ENCODE data around the gene KIAA0319L. TPM values are rescaled to one million over a fixed set of nuclear protein-coding genes. Genes with fewer than 3 reads are reported as not detected.

Gene KIAA0319L
- total RNA-seq, 1 donor: 63.0 TPM

DNA sequence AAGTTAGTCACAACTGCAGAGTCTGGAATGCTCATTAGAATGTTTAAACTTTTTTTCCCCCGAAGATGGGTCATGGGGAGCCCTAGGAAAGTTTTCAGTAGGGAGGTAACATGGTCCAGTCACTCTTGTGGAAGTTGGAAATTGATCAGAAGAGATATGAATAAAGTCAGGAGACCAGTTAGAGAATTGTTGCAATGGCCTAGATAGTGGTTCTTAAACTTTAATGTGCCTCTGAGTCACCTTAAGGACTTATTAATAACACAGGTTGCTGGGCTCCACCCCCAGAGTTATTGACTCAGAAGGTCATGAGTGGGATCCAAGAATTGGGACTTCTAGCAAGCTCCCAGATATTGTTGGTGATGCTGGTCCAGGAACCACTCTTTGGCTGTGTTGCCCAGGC lies 12.7 kb upstream of the KIAA0319L start:
- peak; percentile 33 for DNase-seq (ENCODE audit: low read depth)
- TF ChIP-seq, protein P1, sequence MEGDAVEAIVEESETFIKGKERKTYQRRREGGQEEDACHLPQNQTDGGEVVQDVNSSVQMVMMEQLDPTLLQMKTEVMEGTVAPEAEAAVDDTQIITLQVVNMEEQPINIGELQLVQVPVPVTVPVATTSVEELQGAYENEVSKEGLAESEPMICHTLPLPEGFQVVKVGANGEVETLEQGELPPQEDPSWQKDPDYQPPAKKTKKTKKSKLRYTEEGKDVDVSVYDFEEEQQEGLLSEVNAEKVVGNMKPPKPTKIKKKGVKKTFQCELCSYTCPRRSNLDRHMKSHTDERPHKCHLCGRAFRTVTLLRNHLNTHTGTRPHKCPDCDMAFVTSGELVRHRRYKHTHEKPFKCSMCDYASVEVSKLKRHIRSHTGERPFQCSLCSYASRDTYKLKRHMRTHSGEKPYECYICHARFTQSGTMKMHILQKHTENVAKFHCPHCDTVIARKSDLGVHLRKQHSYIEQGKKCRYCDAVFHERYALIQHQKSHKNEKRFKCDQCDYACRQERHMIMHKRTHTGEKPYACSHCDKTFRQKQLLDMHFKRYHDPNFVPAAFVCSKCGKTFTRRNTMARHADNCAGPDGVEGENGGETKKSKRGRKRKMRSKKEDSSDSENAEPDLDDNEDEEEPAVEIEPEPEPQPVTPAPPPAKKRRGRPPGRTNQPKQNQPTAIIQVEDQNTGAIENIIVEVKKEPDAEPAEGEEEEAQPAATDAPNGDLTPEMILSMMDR (IDR thresholded peaks at IDR 0.05; ENCODE audit: insufficient read depth, low read depth, low read length): no peak
- H3K4me3 ChIP-seq (ENCODE audit: low read depth, low read length): no peak overlapping the region

DNA sequence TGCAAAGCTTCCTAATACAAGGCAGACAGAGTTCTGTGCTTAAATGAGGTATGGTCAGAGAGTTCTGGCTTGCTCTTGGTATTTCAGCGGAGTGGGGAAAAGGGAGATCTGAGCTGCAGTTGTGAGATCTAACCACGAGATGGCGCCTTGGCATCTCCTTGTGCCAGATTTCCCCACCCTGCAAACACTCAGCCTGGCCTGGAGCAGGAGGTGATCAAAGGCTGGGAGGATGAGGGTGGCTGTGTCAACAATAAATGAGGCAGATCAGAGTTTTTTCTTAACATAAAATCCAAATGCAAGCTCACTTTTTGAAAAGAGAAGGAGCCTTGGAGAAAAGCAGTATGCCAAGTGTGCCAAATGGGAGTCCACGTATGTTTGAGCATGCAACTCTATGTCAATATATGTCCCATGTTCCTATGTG lies 11.8 kb upstream of the KIAA0319L start:
- peak; percentile 63 for DNase-seq (ENCODE audit: low read depth)
- TF ChIP-seq, protein P1 (IDR thresholded peaks at IDR 0.05; ENCODE audit: insufficient read depth, low read depth, low read length): peak; percentile 92
- no peak overlapping the region for H3K4me3 ChIP-seq (ENCODE audit: low read depth, low read length)

DNA sequence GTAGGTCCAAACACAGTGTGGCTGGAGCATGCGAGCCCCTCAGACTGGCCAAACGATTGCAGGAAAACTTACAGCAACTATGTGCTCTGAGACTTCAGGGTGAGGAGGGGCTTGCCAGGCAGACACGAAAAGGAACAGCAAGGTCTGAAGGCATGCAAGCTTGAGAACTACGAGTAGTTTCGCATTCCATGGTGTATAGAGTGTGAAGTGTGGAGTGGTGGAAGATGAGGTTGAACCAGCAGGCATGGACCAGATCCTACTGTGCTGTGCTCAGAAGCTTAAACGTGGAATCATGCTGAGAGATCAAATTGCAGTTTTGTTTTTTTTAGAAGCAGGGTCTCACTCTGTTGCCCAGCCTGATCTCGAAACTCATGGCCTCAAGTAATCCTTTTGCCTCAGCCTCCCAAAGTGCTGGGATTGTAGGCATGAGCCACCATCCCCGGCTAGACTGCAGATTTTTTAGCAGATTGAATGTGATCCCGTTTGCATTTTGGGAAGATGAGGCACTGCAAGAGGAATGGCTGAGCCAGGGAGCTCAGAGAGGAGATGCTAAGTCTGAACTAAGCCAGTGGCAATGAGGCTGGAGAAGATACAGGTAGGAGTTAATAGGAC lies 10.8 kb upstream of the KIAA0319L start:
- TF ChIP-seq, protein P1 (IDR thresholded peaks at IDR 0.05; ENCODE audit: insufficient read depth, low read depth, low read length): no peak
- DNase-seq (ENCODE audit: low read depth): no peak
- no peak overlapping the region for H3K4me3 ChIP-seq (ENCODE audit: low read depth, low read length)

DNA sequence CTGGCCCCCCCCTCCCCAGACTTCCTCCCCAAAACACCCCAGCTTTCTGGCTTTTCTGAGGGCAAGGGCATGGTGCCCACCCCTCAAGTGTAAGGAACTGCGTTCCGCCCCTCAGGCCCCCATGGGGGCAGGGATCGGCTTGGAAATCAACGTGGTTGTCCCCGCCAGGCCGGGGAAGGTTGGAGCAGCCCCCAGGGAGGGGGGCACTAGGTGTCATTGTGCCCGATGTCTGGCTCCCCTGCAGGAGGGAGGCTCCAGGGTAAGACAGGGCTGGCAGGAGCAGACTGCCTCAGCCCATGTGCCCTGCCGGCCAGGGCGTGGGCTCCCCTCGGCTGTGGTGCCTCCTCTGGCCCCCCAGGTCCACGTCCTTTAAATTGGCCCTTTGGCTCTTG lies 8.5 kb upstream of the KIAA0319L start:
- DNase-seq (ENCODE audit: low read depth): no peak
- no peak overlapping the region for H3K4me3 ChIP-seq (ENCODE audit: low read depth, low read length)
- TF ChIP-seq, protein P1 (IDR thresholded peaks at IDR 0.05; ENCODE audit: insufficient read depth, low read depth, low read length): no peak

DNA sequence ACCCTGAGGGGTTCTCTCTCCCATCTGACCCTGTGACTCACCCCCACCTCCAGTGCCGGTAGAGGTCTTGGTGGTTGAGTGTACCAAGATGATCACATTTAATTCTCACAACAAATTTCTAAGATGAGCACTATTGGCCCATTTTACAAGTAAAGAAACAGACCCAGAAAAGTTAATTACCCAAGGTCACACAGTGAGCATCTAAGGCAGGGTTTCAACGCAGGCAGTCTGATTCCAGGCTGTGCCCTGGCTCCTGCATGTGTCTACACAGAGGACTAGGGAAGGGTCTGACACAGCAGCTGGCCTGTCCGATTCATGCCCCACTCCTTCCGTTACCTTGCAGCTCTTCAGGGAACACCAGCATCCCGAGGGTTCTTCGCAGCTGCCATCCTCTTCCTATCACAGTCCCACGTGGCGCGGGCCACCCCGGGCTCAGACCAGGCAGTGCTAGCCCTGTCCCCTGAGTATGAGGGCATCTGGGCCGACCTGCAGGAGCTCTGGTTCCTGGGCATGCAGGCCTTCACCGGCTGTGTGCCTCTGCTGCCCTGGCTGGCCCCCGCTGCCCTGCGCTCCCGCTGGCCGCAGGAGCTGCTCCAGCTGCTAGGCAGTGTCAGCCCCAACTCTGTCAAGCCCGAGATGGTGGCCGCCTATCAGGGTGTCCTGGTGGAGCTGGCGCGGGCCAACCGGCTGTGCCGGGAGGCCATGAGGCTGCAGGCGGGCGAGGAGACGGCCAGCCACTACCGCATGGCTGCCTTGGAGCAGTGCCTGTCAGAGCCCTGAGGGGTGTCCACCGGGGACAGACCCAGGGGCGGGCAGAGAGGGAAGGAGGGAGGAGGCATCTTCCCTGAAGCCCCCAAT lies 7.9 kb upstream of the KIAA0319L start:
- TF ChIP-seq, protein P1 (IDR thresholded peaks at IDR 0.05; ENCODE audit: insufficient read depth, low read depth, low read length): no peak
- DNase-seq (ENCODE audit: low read depth): no peak
- H3K4me3 ChIP-seq (ENCODE audit: low read depth, low read length): no peak overlapping the region

DNA sequence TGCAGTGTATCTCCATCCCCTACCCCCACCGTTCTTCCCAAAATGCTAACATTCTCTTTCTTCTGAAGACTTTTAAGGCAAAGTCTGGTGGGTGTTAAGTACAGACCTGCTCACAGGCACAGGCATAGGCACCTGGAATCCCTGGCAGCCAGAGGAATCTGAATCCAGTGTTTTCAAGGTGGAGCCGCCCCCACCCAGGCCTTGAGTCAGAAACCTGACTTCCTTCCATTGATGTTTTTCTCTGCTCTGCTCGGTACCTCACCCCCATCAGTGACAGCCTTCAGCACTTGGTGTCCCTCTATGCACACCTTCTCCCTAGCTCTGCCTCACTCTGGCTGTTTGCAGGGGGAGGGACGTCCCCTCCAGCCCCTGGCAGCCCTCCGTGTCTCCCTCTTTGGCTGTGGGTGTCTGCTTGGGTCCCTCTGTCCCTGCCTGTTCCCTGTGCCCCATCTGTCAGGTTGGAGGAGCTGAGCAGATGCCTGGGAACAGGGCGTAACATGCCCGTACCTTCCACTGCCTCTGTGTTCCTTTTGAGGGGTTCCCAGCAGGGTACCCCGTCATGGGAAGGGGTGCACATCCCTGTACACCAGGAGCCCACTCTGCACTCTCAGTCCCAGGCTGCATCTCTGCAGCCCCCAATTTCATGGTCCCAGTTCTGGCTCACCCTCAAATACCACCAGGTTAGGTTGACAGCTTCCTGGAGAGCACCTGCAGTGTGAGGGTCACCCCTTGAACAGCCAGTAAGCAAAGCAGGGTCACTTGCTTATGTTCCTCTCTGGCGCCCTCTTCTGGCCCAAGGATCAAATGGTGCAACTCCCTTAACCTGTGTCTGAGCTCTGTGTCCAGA lies 7.1 kb upstream of the KIAA0319L start:
- peak; percentile 83 for DNase-seq (ENCODE audit: low read depth)
- TF ChIP-seq, protein P1 (IDR thresholded peaks at IDR 0.05; ENCODE audit: insufficient read depth, low read depth, low read length): peak; percentile 75
- H3K4me3 ChIP-seq (ENCODE audit: low read depth, low read length): no peak overlapping the region

Measured in fibroblast of villous mesenchyme (primary cell).